ENCODE results near the gene RNF207.

RNF207 gene

DNA sequence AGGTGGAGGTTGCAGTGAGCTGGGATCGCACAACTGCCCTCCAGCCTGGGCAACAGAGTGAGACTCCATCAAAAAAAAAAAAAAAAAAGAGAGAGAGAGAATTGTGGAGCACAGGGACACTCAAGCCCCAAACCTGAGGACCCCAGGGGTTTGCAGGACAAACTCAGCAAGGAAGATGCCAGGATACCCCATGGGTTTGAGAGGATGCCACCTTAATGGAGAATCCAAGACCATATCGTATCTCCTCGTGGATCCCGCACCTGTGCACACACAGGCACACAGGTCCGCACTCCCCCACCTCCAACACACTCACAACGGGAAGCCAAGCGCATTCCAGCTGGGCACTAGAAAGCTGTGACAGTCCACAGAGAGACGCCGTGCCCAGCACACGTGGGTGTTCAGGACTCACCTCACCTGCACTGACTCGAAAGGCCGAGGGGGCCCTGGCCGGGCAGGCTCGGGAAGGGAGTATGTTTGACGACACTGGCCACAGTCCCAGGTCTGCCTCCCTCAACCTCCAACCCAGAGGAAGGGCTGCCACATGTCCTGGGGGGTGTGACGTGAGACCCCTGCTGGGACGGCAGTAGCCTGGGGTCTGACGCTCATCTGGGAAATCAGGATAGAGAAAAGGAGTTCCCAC, 36.9 kb upstream of the RNF207 start:
- no peak for DNase-seq
- no peaks in the 10 kb centered on the region for H3K4me1 Mint-ChIP-seq
- ATAC-seq (replicated peaks), result no peak
- H3K27ac Mint-ChIP-seq, result no peak overlapping the region
- no peaks in the 10 kb centered on the region for H3K36me3 Mint-ChIP-seq
- H3K27me3 Mint-ChIP-seq, result peaks cover 21 to 31% of the 10 kb centered on the region in 2 donors
- H3K4me3 Mint-ChIP-seq, result no peak overlapping the region
- no peaks in the 10 kb centered on the region for H3K9me3 Mint-ChIP-seq

- ATAC-seq (replicated peaks) (no peak), DNase-seq (no peak)
- Mint-ChIP-seq H3K4me1 (no peaks in the 10 kb centered on the region), H3K4me3 (no peak overlapping the region), H3K27ac (no peak overlapping the region), H3K9me3 (no peaks in the 10 kb centered on the region), H3K27me3 (peaks cover 16 to 31% of the 10 kb centered on the region in 2 donors), H3K36me3 (no peaks in the 10 kb centered on the region)
These were observed 35.7 kb upstream of the RNF207 start for GRCh38 chr1:6170116-6170741.

- H3K4me3 Mint-ChIP-seq, result no peak overlapping the region
- no peaks in the 10 kb centered on the region for H3K9me3 Mint-ChIP-seq
- H3K27me3 Mint-ChIP-seq, result peaks cover 16 to 25% of the 10 kb centered on the region in 2 donors
- DNase-seq (no peak), ATAC-seq (replicated peaks) (no peak)
- no peaks in the 10 kb centered on the region for H3K36me3 Mint-ChIP-seq
- H3K27ac Mint-ChIP-seq, result no peak overlapping the region
- H3K4me1 Mint-ChIP-seq, result no peaks in the 10 kb centered on the region
These were observed 35.1 kb upstream of the RNF207 start for GRCh38 chr1:6170742-6171201.

DNA sequence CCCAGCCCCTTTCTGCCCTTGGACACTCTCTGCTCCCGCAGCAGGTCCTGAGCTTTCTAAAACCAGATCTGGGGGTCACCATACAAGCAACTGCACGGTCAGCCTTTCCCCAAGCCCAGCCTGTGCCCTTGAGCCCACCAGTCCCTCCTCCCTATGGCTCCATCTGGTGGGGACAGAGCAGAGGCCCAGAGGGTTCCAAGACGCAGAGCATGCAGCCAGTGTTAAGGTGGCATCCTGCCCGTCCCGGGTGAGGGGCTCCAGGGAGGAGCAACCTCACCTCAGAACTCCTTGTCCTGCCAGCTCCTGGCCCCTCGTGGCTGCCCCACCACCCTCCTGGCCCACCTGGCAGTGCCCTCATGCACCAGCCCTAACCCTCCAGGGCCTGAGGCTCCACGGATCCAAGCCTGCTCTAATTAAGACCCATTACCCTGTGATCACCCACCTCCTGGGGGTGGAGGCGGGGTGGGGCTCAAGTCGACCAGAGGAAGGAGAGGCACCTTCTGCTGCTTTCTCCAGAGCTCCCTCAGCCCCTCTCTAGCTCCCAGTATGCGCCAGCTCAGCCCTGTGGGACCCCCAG, 34.3 kb upstream of the RNF207 start:
- no peak for DNase-seq
- Mint-ChIP-seq H3K4me1 (no peaks in the 10 kb centered on the region), H3K27ac (no peak overlapping the region), H3K27me3 (peaks cover 16 to 25% of the 10 kb centered on the region in 2 donors), H3K9me3 (no peaks in the 10 kb centered on the region), H3K36me3 (no peaks in the 10 kb centered on the region), H3K4me3 (no peak overlapping the region)
- ATAC-seq (replicated peaks), result no peak

DNA sequence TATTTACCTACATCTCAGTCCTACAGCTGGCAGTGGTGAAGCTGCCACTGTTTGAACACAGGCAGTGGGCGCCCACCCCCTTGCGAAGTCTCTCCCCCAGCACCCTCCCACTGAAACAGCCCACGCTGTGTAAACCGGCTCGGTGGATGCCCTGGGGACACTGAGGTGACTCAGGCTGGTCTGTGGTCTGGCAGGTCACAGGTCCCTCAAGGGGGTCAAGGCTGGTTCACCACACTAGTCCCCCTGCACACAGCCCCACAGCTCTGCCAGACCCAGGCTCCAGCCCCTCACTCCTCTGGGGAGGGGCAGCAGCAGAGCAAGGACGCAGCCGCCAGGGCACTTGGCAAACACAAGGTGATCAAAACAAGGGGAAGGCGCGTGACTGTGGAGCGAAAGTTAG, 33.4 kb upstream of the RNF207 start:
- ATAC-seq (replicated peaks) (no peak), DNase-seq (no peak)
- Mint-ChIP-seq H3K9me3 (no peaks in the 10 kb centered on the region), H3K4me3 (no peak overlapping the region), H3K27me3 (peaks cover 17 to 35% of the 10 kb centered on the region in 2 donors), H3K27ac (no peak overlapping the region), H3K4me1 (peaks cover 0 to under 1% of the 10 kb centered on the region in 2 donors), H3K36me3 (no peaks in the 10 kb centered on the region)

- Mint-ChIP-seq H3K36me3 (peaks cover 0 to 3% of the 10 kb centered on the region in 2 donors), H3K27me3 (peaks cover 28 to 43% of the 10 kb centered on the region in 2 donors), H3K27ac (no peak overlapping the region), H3K4me1 (peaks cover 2 to 12% of the 10 kb centered on the region in 2 donors), H3K4me3 (no peak overlapping the region), H3K9me3 (no peaks in the 10 kb centered on the region)
- no peak for DNase-seq
- ATAC-seq (replicated peaks), result no peak
These were observed 31.1 kb upstream of the RNF207 start for GRCh38 chr1:6174621-6175410.

GRCh38 chr1:6175411-6175828, 30.5 kb upstream of the RNF207 start:
- DNase-seq (no peak), ATAC-seq (replicated peaks) (no peak)
- H3K27ac Mint-ChIP-seq, result no peak overlapping the region
- no peak overlapping the region for H3K4me3 Mint-ChIP-seq
- peaks cover 2 to 12% of the 10 kb centered on the region in 2 donors for H3K4me1 Mint-ChIP-seq
- H3K36me3 Mint-ChIP-seq, result peaks cover 0 to 3% of the 10 kb centered on the region in 2 donors
- H3K9me3 Mint-ChIP-seq, result no peaks in the 10 kb centered on the region
- H3K27me3 Mint-ChIP-seq, result peaks cover 28 to 39% of the 10 kb centered on the region in 2 donors

DNA sequence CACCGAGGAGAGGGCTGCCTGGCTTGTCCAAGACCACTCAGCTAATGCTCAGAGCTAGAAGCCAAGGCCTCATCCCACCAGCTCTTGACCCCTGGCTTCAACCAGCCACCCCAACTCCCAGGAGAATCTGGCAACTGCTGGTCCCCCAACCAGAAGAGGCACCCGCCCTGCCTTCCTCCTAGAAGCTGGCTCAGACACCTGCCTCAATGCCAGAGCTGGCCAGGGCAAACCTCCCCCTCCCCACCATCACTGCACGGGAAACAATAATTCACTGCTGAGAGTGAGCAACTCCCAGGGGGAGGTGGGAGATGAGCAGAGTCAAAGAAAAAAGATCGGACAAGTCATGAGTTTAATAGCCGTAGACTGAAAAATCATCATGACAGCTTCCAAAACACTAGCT, 29.1 kb upstream of the RNF207 start:
- DNase-seq (no peak), ATAC-seq (replicated peaks) (no peak)
- no peak overlapping the region for H3K27ac Mint-ChIP-seq
- peaks cover 15 to 25% of the 10 kb centered on the region in 2 donors for H3K4me1 Mint-ChIP-seq
- H3K4me3 Mint-ChIP-seq, result no peak overlapping the region
- H3K36me3 Mint-ChIP-seq, result peaks cover 0 to 3% of the 10 kb centered on the region in 2 donors
- H3K9me3 Mint-ChIP-seq, result no peaks in the 10 kb centered on the region
- peaks cover 34 to 45% of the 10 kb centered on the region in 2 donors for H3K27me3 Mint-ChIP-seq

- no peak overlapping the region for H3K4me3 Mint-ChIP-seq
- ATAC-seq (replicated peaks), result no peak
- H3K27me3 Mint-ChIP-seq, result peaks cover 35 to 43% of the 10 kb centered on the region in 2 donors
- H3K36me3 Mint-ChIP-seq, result peaks cover under 1 to 3% of the 10 kb centered on the region in 2 donors
- H3K9me3 Mint-ChIP-seq, result no peaks in the 10 kb centered on the region
- no peak for DNase-seq
- H3K27ac Mint-ChIP-seq, result no peak overlapping the region
- peaks cover 16 to 26% of the 10 kb centered on the region in 2 donors for H3K4me1 Mint-ChIP-seq
These were observed 28.1 kb upstream of the RNF207 start for GRCh38 chr1:6177681-6178380.

- peaks cover 20 to 26% of the 10 kb centered on the region in 2 donors for H3K4me1 Mint-ChIP-seq
- no peaks in the 10 kb centered on the region for H3K9me3 Mint-ChIP-seq
- peaks cover 35 to 43% of the 10 kb centered on the region in 2 donors for H3K27me3 Mint-ChIP-seq
- ATAC-seq (replicated peaks) (no peak), DNase-seq (no peak)
- peak overlapping the region; percentile 57 to 69 for H3K4me3 Mint-ChIP-seq
- peaks cover 3 to 5% of the 10 kb centered on the region in 2 donors for H3K36me3 Mint-ChIP-seq
- H3K27ac Mint-ChIP-seq, result peak overlapping the region; percentile 27
These were observed 27.0 kb upstream of the RNF207 start for GRCh38 chr1:6178751-6179563.

DNA sequence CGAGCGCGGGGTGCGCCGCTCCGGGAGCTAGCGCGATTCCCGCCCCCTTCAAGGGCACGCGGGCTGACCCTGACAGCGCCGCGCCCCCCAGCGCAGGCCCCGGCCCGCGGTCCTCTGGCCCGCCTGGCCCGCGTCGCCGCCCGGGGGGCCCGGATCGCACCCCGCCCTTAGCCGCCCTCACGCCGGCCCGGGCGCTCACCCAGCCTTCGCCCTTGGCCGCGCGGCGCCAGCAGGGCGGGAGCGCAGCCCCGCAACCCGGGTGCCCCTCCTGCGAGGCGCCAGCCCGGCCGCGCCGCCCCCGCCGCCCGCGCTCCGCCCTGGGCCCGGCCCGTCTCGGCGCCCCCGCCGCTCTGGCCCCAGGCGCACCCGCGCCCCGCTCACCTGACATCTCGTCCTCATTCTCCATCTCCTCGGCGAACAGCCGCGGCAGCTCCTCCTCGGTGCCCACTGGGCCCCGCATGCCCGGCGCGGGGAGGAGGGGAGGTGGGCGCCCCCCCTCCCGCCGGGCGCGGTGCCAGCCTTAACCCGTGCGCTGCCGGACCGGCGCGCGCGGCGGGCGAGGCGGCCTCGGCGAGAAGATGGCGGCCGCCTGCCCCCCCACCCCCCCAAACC, 26.2 kb upstream of the RNF207 start:
- H3K4me3 Mint-ChIP-seq, result no peak overlapping the region
- ATAC-seq (replicated peaks) (peak in 1 of 2 donors; percentile 13), DNase-seq (no peak)
- H3K27me3 Mint-ChIP-seq, result peaks cover 35 to 43% of the 10 kb centered on the region in 2 donors
- H3K36me3 Mint-ChIP-seq, result peaks cover 8% of the 10 kb centered on the region in 2 donors
- H3K4me1 Mint-ChIP-seq, result peaks cover 22 to 32% of the 10 kb centered on the region in 2 donors
- H3K9me3 Mint-ChIP-seq, result no peaks in the 10 kb centered on the region
- no peak overlapping the region for H3K27ac Mint-ChIP-seq

GRCh38 chr1:6180268-6180706, 25.6 kb upstream of the RNF207 start, which contains the start of gene CHD5:
Gene CHD5 (minus strand): TSS chr1:6180321. CDS start chr1:6180023, 298 bp downstream.
- peaks cover 35 to 43% of the 10 kb centered on the region in 2 donors for H3K27me3 Mint-ChIP-seq
- peaks cover 8 to 14% of the 10 kb centered on the region in 2 donors for H3K36me3 Mint-ChIP-seq
- H3K4me3 Mint-ChIP-seq, result peak within 1 kb of the TSS; percentile 71 to 76
- ATAC-seq (replicated peaks) (peak in 1 of 2 donors; percentile 11), DNase-seq (no peak)
- peaks cover 22 to 32% of the 10 kb centered on the region in 2 donors for H3K4me1 Mint-ChIP-seq
- peak within 1 kb of the TSS; percentile 80 for H3K27ac Mint-ChIP-seq
- no peaks in the 10 kb centered on the region for H3K9me3 Mint-ChIP-seq

All from stimulated activated naive B cell treated with anti-CD40 and anti-IgM and Interleukin-4, amounts not matched to agents 10 μg/mL and 1 μg/mL and 100 μg/mL, for 72 hours (primary cell).